Measurements from ENCODE around the gene CLNS1A.

DNA sequence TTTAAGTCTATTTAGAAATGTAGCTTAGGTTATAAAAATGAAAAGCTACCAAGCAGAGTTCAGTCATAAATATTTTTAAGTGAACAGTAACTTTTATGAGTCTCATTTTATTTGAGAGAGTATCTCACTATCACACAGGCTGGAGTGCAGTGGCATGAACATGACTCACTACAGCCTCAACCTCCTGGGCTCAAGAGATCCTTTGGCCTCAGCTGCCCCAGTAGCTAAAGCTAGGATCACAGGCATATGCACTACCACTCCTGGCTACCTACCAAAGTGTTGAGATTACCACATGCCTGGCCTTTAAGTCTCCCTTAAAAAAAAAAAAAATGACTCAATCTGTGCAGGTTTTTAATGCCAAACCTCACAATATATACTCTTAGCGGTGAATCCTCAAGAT, 34.7 kb upstream of the CLNS1A start:
- TF ChIP-seq, protein P1, sequence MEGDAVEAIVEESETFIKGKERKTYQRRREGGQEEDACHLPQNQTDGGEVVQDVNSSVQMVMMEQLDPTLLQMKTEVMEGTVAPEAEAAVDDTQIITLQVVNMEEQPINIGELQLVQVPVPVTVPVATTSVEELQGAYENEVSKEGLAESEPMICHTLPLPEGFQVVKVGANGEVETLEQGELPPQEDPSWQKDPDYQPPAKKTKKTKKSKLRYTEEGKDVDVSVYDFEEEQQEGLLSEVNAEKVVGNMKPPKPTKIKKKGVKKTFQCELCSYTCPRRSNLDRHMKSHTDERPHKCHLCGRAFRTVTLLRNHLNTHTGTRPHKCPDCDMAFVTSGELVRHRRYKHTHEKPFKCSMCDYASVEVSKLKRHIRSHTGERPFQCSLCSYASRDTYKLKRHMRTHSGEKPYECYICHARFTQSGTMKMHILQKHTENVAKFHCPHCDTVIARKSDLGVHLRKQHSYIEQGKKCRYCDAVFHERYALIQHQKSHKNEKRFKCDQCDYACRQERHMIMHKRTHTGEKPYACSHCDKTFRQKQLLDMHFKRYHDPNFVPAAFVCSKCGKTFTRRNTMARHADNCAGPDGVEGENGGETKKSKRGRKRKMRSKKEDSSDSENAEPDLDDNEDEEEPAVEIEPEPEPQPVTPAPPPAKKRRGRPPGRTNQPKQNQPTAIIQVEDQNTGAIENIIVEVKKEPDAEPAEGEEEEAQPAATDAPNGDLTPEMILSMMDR (IDR thresholded peaks at IDR 0.05; ENCODE audit: low read length) = no peak
- TF ChIP-seq EZH2 (optimal IDR thresholded peaks at IDR 0.05; ENCODE audit: low read depth, low read length) = no peak
- no peak for TF ChIP-seq EZH2phosphoT487 (IDR thresholded peaks at IDR 0.05; ENCODE audit: low read length)
